ENCODE results near the gene ATRN.
A peak's percentile ranks its signal among the peaks of the same experiment; 100 is the strongest.
"Not testable (repeated sequence)": the region's sequence is repeated elsewhere in the genome, so short reads cannot be mapped to it uniquely, and the experiment has no call there.

Gene ATRN

GRCh38 chr20:3470627-3471396 lies at the start of gene ATRN:
TSS of gene ATRN (plus strand) at chr20:3471018. CDS start at chr20:3471108, 90 bp downstream.
- no peak for TF ChIP-seq CTCF (IDR thresholded peaks at IDR 0.05; ENCODE audit: low read depth, low read length)
- peak within 1 kb of the TSS; percentile 92 for H3K4me3 ChIP-seq (ENCODE audit: low read depth, low read length)

GRCh38 chr20:3421985-3422384 lies 48.8 kb upstream of the ATRN start:
- no peak for TF ChIP-seq CTCF (IDR thresholded peaks at IDR 0.05; ENCODE audit: low read depth, low read length)

GRCh38 chr20:3423126-3423525 lies 47.7 kb upstream of the ATRN start:
- TF ChIP-seq CTCF (IDR thresholded peaks at IDR 0.05; ENCODE audit: low read depth, low read length), result no peak
- no peak overlapping the region for H3K4me3 ChIP-seq (ENCODE audit: low read depth, low read length)

More at GRCh38 chr20:3421985-3422384, 48.8 kb upstream of the ATRN start:
- H3K4me3 ChIP-seq (ENCODE audit: low read depth, low read length), result no peak overlapping the region

- not testable (repeated sequence) for H3K4me3 ChIP-seq (ENCODE audit: low read depth, low read length)
Observed at GRCh38 chr20:3426766-3427165, 44.1 kb upstream of the ATRN start.

- no peak overlapping the region for H3K4me3 ChIP-seq (ENCODE audit: low read depth, low read length)
- TF ChIP-seq CTCF (IDR thresholded peaks at IDR 0.05; ENCODE audit: low read depth, low read length), result no peak
Observed at GRCh38 chr20:3430376-3431069, 40.3 kb upstream of the ATRN start.

GRCh38 chr20:3431109-3431508 lies 39.7 kb upstream of the ATRN start:
- no peak for TF ChIP-seq CTCF (IDR thresholded peaks at IDR 0.05; ENCODE audit: low read depth, low read length)
- H3K4me3 ChIP-seq (ENCODE audit: low read depth, low read length), result no peak overlapping the region

- no peak for TF ChIP-seq CTCF (IDR thresholded peaks at IDR 0.05; ENCODE audit: low read depth, low read length)
- H3K4me3 ChIP-seq (ENCODE audit: low read depth, low read length), result no peak overlapping the region
Observed at GRCh38 chr20:3432844-3433243, 38.0 kb upstream of the ATRN start.
